Measurements from ENCODE around the gene GSTA4. TPM values are rescaled to one million over a fixed set of nuclear protein-coding genes. Genes with fewer than 3 reads are reported as not detected.

Gene GSTA4
- total and polyA plus RNA-seq, 2 donors (not counting 3 experiments of a cell fraction or from before 2014, with no cell fraction given) = 15.0 to 24.6 TPM

GRCh38 chr6:53027131-53027718 lies 32.1 kb upstream of the GSTA4 start:
- Histone ChIP-seq H3K4me2 (ENCODE audit: insufficient read depth, low read length) (no peak overlapping the region), H2AFZ (ENCODE audit: low read depth, low read length) (no peak overlapping the region), H3K9me3 (replicated peaks; ENCODE audit: control insufficient read depth, insufficient read depth, low read length) (no peaks in the 10 kb centered on the region), H3K27ac (ENCODE audit: insufficient read depth, low read depth, low read length) (no peak overlapping the region), H3K9me1 (replicated peaks; ENCODE audit: control insufficient read depth, extremely low read depth, insufficient read depth, low read length) (no peaks in the 10 kb centered on the region), H3K79me2 (ENCODE audit: control insufficient read depth, insufficient read depth, low read length) (no peaks in the 10 kb centered on the region), H3K4me3 (replicated peaks in 1 of 3; ENCODE audit: insufficient read depth in 1 of 3, low read depth in 1 of 3, low read length in 3 of 3) (no peak overlapping the region), H3K4me1 (ENCODE audit: control insufficient read depth, extremely low read depth, insufficient read depth, low read length) (no peaks in the 10 kb centered on the region), H3K27me3 (ENCODE audit: control insufficient read depth in 2 of 2, insufficient read depth in 2 of 2, low read length in 2 of 2) (no peaks in the 10 kb centered on the region), H3K36me3 (ENCODE audit: control insufficient read depth in 2 of 2, extremely low read depth in 1 of 2, insufficient read depth in 2 of 2, low read length in 2 of 2) (no peaks in the 10 kb centered on the region), H4K20me1 (replicated peaks; ENCODE audit: control insufficient read depth, extremely low read depth, insufficient read depth, low read length) (no peaks in the 10 kb centered on the region), H3K9ac (replicated peaks; ENCODE audit: extremely low read depth, insufficient read depth, low read length) (no peak overlapping the region)
- DNase-seq (ENCODE audit: low read depth, low spot score) (no peak), FAIRE-seq (no peak)
- TF ChIP-seq, protein P1, sequence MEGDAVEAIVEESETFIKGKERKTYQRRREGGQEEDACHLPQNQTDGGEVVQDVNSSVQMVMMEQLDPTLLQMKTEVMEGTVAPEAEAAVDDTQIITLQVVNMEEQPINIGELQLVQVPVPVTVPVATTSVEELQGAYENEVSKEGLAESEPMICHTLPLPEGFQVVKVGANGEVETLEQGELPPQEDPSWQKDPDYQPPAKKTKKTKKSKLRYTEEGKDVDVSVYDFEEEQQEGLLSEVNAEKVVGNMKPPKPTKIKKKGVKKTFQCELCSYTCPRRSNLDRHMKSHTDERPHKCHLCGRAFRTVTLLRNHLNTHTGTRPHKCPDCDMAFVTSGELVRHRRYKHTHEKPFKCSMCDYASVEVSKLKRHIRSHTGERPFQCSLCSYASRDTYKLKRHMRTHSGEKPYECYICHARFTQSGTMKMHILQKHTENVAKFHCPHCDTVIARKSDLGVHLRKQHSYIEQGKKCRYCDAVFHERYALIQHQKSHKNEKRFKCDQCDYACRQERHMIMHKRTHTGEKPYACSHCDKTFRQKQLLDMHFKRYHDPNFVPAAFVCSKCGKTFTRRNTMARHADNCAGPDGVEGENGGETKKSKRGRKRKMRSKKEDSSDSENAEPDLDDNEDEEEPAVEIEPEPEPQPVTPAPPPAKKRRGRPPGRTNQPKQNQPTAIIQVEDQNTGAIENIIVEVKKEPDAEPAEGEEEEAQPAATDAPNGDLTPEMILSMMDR (IDR thresholded peaks at IDR 0.05; ENCODE audit: extremely low read depth in 1 of 2, insufficient read depth in 1 of 2, low read depth in 1 of 2, low read length in 2 of 2) = no peak
- no peak for TF ChIP-seq GATA2 (IDR thresholded peaks at IDR 0.05; ENCODE audit: insufficient read depth, insufficient read length, low read depth, low read length)
- no peak for TF ChIP-seq MYC (IDR thresholded peaks at IDR 0.05; ENCODE audit: low read depth, low read length)
- TF ChIP-seq JUN (IDR thresholded peaks at IDR 0.05; ENCODE audit: borderline replicate concordance, insufficient read depth, insufficient read length, low read depth) = no peak
- TF ChIP-seq POLR2A (IDR thresholded peaks at IDR 0.05; ENCODE audit: low read depth, low read length) = no peak
- TF ChIP-seq FOS (IDR thresholded peaks at IDR 0.05; ENCODE audit: borderline replicate concordance, insufficient read depth, low read length) = no peak
- TF ChIP-seq POLR2AphosphoS5 (IDR thresholded peaks at IDR 0.05; ENCODE audit: insufficient read depth, low read depth, low read length) = no peak
- TF ChIP-seq, protein P2, sequence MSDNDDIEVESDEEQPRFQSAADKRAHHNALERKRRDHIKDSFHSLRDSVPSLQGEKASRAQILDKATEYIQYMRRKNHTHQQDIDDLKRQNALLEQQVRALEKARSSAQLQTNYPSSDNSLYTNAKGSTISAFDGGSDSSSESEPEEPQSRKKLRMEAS (IDR thresholded peaks at IDR 0.05; ENCODE audit: insufficient read depth, insufficient read length) = no peak
- TF ChIP-seq EZH2 (IDR thresholded peaks at IDR 0.05; ENCODE audit: borderline replicate concordance, low read depth, low read length, severe bottlenecking) = no peak
- dilution Hi-C loops (cut with MboI; ENCODE audit: extremely low pct_ligation_motif_present, low sequenced_read_pairs) = no loop called here
- CTCF ChIA-PET = no interaction called here
- intact Hi-C loops (cut with micrococcal nuclease) = no loop called here
- POLR2A ChIA-PET = interaction anchor here (0.7 kb wide), 1 partner anchor 106 kb away, joined by 3 read pairs; no protein-coding TSS in a partner anchor
- BruUV-seq (replicated peaks) = no TSS peak

All from endothelial cell of umbilical vein (primary cell).